Astrocyte of the cerebellum (primary cell): ENCODE data around the gene ABHD12.

Experiments
- DNase-seq: peaks from one replicate; pipeline ENCODE4 v3.0.0-alpha.2; 2011; ENCODE audit warnings: low read depth
- H3K4me3 ChIP-seq: 2 replicates; pipeline ENCODE4 v1.5.1; 2011; ENCODE audit warnings: mild to moderate bottlenecking, low read depth, low read length, moderate library complexity
- CTCF ChIP-seq: IDR thresholded peaks from 2 replicates; pipeline ENCODE4 v1.5.1; 2012; ENCODE audit warnings: low read length, low read depth, moderate library complexity, mild to moderate bottlenecking; ENCODE audit errors: missing control alignments
- in situ Hi-C: cut with HindIII; loops from 2 replicates; pipeline ENCODE4 v1.10.0; 2017; ENCODE audit warnings: low sequenced_read_pairs

Gene ABHD12

GRCh38 chr20:25257756-25258475, 132.7 kb downstream of the ABHD12 start:
- TF ChIP-seq CTCF, result no peak
- in situ Hi-C loops, result no loop called here
- H3K4me3 ChIP-seq, result no peak overlapping the region
- no peak for DNase-seq

GRCh38 chr20:25257130-25257529, 133.5 kb downstream of the ABHD12 start:
- in situ Hi-C loops, result no loop called here
- DNase-seq, result no peak
- no peak for TF ChIP-seq CTCF
- H3K4me3 ChIP-seq, result no peak overlapping the region

GRCh38 chr20:25256226-25256859, 134.3 kb downstream of the ABHD12 start:
- TF ChIP-seq CTCF, result no peak
- in situ Hi-C loops, result no loop called here
- no peak for DNase-seq
- no peak overlapping the region for H3K4me3 ChIP-seq

- no peak for TF ChIP-seq CTCF
- DNase-seq, result no peak
- in situ Hi-C loops, result loop anchor here (5.0 kb wide), 1 partner anchor 43 kb away; no protein-coding TSS in a partner anchor
- no peak overlapping the region for H3K4me3 ChIP-seq
Measured at GRCh38 chr20:25254986-25255680, 135.5 kb downstream of the ABHD12 start.

GRCh38 chr20:25254571-25254970, 136.1 kb downstream of the ABHD12 start:
- TF ChIP-seq CTCF, result no peak
- H3K4me3 ChIP-seq, result no peak overlapping the region
- DNase-seq, result no peak
- in situ Hi-C loops, result loop anchor here (5.0 kb wide), 1 partner anchor 42 kb away; no protein-coding TSS in a partner anchor

- no peak for TF ChIP-seq CTCF
- DNase-seq, result no peak
- H3K4me3 ChIP-seq, result no peak overlapping the region
- in situ Hi-C loops, result loop anchor here (5.0 kb wide), 1 partner anchor 41 kb away; no protein-coding TSS in a partner anchor
Measured at GRCh38 chr20:25253606-25254275, 136.9 kb downstream of the ABHD12 start.
